KMS-11 (cell line): Measurements from ENCODE around the gene TESMIN.

ENCODE experiments used
- H2AFZ ChIP-seq: fragments of 200-600 bp; sonication (generic); 2 replicates; pipeline ENCODE4 v1.6.1; 2016; ENCODE audit warnings: antibody characterized with exemption, mixed run types, low read depth
- H3K27ac ChIP-seq: fragments of 200-600 bp; sonication (generic); 2 replicates; pipeline ENCODE4 v1.6.1; 2016; ENCODE audit warnings: mild to moderate bottlenecking, mixed run types
- H3K27me3 ChIP-seq: fragments of 200-600 bp; sonication (generic); 2 replicates; pipeline ENCODE4 v1.6.1; 2017; ENCODE audit warnings: mild to moderate bottlenecking, low read depth, mixed run types, moderate library complexity; ENCODE audit not compliant: insufficient read depth
- H3K36me3 ChIP-seq: fragments of 200-600 bp; sonication (generic); 2 replicates; pipeline ENCODE4 v1.6.1; 2017; ENCODE audit warnings: mild to moderate bottlenecking, mixed run types; ENCODE audit not compliant: insufficient read depth
- H3K4me1 ChIP-seq: fragments of 200-600 bp; sonication (generic); 2 replicates; pipeline ENCODE4 v1.6.1; 2016; ENCODE audit warnings: mild to moderate bottlenecking, low read depth, mixed run types; ENCODE audit not compliant: poor library complexity, severe bottlenecking
- H3K4me2 ChIP-seq: fragments of 200-600 bp; sonication (generic); 2 replicates; pipeline ENCODE4 v1.7.0; 2016; ENCODE audit warnings: mild to moderate bottlenecking, mixed run types
- H3K4me3 ChIP-seq: fragments of 200-600 bp; sonication (generic); IDR thresholded peaks from 2 replicates; pipeline ENCODE4 v1.6.1; 2017; ENCODE audit warnings: low read depth, low read length, mixed read lengths; ENCODE audit not compliant: insufficient read depth
- H3K79me2 ChIP-seq: fragments of 200-600 bp; sonication (generic); 2 replicates; pipeline ENCODE4 v1.6.1; 2016; ENCODE audit warnings: low read depth, mixed run types; ENCODE audit not compliant: insufficient read depth
- H3K9ac ChIP-seq: fragments of 200-600 bp; sonication (generic); 2 replicates; pipeline ENCODE4 v1.6.1; 2016; ENCODE audit warnings: mild to moderate bottlenecking, mixed run types
- H4K20me1 ChIP-seq: fragments of 200-600 bp; sonication (generic); 2 replicates; pipeline ENCODE4 v1.6.1; 2016; ENCODE audit warnings: mild to moderate bottlenecking, mixed run types; ENCODE audit not compliant: insufficient read depth
- TF ChIP-seq, protein P1 (sequence below): fragments of 200-600 bp; sonication (generic); conservative IDR thresholded peaks from 2 replicates; pipeline ENCODE4 v1.6.1; 2017; ENCODE audit warnings: low read depth, mild to moderate bottlenecking, antibody characterized with exemption, low read length, moderate library complexity, mixed read lengths

Gene TESMIN

DNA sequence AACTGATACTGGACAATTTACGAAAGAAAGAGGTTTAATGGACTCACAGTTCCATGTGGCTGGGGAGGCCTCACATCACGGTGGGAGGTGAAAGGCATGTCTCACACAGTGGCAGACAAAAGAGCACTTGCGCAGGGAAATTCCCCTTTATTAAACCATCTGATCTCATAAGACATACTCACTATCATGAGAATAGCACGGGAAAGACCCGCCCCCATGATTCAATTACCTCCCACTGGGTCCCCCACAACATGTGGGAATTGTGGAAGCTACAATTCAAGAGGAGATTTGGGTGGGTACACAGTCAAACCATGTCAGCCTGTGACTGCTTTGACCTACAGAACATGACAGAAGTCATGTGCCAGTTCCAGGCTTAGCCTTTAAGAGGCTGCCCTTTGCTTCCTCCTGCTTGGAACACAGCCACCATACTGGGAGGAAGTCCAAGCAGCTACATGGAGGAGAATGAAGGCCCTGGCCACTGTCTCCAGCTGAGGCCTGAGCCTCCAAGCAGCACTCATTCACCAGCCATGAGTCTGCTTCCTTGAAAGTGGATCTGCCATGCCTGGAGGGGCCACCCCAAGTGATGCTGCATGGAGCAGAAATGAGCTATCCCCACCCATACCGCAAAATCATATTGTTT is 77.9 kb downstream of the TESMIN start:
- Histone ChIP-seq H3K79me2 (no peaks in the 10 kb centered on the region), H4K20me1 (no peaks in the 10 kb centered on the region), H3K9ac (no peak overlapping the region), H3K27ac (no peak overlapping the region), H3K4me2 (no peak overlapping the region), H3K27me3 (peaks cover 16% of the 10 kb centered on the region; the same call in 1 of the 2 replicates), H3K4me1 (no peaks in the 10 kb centered on the region), H3K4me3 (no peak overlapping the region), H3K36me3 (no peaks in the 10 kb centered on the region), H2AFZ (no peak overlapping the region)
- TF ChIP-seq, protein P1, sequence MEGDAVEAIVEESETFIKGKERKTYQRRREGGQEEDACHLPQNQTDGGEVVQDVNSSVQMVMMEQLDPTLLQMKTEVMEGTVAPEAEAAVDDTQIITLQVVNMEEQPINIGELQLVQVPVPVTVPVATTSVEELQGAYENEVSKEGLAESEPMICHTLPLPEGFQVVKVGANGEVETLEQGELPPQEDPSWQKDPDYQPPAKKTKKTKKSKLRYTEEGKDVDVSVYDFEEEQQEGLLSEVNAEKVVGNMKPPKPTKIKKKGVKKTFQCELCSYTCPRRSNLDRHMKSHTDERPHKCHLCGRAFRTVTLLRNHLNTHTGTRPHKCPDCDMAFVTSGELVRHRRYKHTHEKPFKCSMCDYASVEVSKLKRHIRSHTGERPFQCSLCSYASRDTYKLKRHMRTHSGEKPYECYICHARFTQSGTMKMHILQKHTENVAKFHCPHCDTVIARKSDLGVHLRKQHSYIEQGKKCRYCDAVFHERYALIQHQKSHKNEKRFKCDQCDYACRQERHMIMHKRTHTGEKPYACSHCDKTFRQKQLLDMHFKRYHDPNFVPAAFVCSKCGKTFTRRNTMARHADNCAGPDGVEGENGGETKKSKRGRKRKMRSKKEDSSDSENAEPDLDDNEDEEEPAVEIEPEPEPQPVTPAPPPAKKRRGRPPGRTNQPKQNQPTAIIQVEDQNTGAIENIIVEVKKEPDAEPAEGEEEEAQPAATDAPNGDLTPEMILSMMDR = no peak

DNA sequence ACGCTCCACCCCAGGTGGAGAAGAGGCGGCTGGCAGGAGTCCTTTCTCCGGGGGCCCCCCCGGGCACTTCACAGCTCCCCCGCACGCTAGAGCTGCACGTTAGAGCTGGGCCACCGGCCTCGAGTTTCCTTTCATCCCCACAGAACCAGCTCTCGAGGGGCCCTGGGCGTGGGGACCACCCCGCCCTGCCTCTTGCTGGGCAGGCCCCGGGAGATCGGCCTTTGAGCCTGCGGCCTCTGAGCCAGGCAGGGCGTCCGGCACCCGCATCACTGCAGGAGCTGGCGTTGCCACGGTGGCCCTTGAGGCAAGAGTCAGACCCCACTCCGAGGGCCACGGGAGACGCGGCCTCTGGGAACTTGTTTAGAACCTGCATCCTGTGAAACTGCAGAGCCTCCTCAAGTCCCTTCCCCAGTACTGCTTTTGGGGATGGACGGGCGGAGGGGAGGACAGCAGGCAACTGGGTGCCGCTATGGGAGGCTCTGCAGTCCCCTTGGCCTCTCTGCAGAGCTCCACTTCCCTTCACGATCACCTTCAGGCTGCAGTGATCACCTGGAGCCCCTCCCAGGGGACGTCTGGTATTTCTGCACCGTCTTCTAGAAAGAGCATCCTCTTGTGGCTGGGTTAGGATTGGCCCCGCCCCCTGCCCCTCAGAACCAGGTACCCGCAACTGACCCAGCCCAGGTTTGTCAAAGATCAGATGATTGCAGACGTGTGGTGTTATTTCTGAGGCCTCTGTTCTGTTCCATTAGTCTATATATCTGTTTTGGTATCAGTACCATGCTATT is 80.9 kb downstream of the TESMIN start:
- no peak overlapping the region for H2AFZ ChIP-seq
- no peak overlapping the region for H3K4me3 ChIP-seq
- TF ChIP-seq, protein P1 = no peak
- H3K4me2 ChIP-seq = no peak overlapping the region
- H3K27ac ChIP-seq = no peak overlapping the region
- H3K36me3 ChIP-seq = no peaks in the 10 kb centered on the region
- no peaks in the 10 kb centered on the region for H3K4me1 ChIP-seq
- H3K9ac ChIP-seq = no peak overlapping the region
- peaks cover 9% of the 10 kb centered on the region; the same call in 1 of the 2 replicates for H3K27me3 ChIP-seq
- H4K20me1 ChIP-seq = no peaks in the 10 kb centered on the region
- no peaks in the 10 kb centered on the region for H3K79me2 ChIP-seq

DNA sequence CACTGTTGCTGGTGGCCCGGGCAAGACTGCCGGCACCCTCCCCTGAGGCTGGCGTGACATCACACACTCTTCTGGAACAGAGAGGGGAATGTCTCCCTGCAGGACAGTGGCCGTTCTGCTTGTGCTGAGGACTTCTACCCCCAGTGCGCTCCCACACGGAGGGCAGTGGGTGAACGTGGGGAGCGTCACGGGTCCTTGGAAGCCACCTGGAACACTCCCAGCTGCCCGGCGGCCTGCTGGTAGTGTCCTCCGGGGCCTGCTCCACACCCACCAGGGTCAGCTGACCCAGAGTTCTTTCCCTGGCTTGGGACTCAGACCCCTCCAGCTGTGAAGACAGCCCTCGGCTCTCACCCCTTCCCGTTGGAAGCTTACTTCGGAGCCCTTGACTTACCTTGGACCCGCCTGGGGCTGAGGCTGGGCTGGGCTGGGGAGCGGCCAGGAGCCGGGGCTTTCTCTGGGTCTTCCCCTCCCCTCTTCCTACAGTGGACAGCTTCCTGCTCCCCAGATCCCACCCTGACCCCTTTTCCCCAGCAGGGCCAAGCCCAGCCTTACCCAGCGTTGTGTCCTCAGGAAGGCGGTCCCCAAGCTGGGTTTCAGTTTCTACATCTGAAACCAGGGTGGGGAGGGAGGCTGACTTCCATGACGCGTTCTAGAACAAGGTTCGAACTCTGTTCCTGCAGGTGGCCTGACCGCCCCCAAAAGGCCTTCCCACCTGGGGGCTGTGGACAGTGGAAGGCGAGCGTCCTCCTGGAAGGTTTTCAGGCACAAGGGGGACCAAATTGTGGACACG is 81.8 kb downstream of the TESMIN start:
- H3K27ac ChIP-seq = no peak overlapping the region
- no peak overlapping the region for H2AFZ ChIP-seq
- no peaks in the 10 kb centered on the region for H3K36me3 ChIP-seq
- H3K27me3 ChIP-seq = peaks cover 4% of the 10 kb centered on the region; the same call in 1 of the 2 replicates
- H4K20me1 ChIP-seq = no peaks in the 10 kb centered on the region
- H3K4me3 ChIP-seq = no peak overlapping the region
- H3K4me1 ChIP-seq = no peaks in the 10 kb centered on the region
- no peak overlapping the region for H3K9ac ChIP-seq
- H3K79me2 ChIP-seq = no peaks in the 10 kb centered on the region
- H3K4me2 ChIP-seq = no peak overlapping the region
- TF ChIP-seq, protein P1 = no peak

DNA sequence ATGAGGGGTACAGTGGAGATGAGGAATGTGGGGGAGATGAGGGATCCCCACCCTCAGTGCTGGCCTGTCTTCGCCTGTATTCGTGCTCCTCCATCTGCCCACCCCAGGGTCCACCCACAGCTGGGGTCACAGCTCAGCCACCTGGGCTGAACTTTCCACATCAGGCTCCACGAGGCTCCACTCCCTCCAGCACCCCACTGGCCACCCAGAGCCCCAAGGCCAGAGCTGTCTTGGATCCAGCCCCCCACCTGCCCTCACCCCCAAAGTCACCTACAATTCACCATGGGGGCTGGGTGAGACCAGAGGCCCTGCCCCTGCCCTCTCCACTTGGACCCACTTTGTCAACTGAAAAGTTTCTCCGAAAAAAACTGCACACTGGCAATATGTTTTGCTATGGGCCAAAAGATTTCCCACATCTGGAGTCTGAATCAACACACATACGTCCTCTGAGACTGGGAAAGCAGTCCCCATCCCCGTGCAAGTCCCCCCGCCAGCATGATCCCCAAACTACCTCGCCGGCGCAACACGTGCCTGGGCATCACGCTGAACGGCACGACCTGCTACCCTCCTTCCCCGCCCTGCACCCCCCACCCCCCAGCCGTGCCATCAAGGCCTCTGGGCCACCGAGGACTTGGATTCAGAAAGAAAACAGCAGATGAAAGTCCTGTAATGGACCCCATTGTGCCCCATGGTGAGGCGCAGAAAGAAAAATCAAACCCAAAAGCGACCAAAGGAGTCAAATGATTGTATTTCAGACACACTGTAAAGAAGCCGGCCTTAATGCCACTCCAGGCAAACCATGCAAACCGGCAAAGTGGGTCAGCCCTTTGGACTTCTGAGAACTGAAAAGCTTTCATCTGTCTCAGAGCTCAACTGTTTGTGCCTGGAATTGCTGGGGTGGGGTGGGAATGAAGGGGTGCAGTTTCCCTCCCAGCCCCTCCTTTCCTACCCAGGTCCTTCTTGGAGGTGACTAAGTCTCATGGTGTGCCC is 83.5 kb downstream of the TESMIN start:
- H2AFZ ChIP-seq = no peak overlapping the region
- H3K36me3 ChIP-seq = no peaks in the 10 kb centered on the region
- TF ChIP-seq, protein P1 = no peak
- no peaks in the 10 kb centered on the region for H3K79me2 ChIP-seq
- H3K4me3 ChIP-seq = no peak overlapping the region
- no peaks in the 10 kb centered on the region for H4K20me1 ChIP-seq
- H3K4me2 ChIP-seq = no peak overlapping the region
- no peaks in the 10 kb centered on the region; the same call in 1 of the 2 replicates for H3K27me3 ChIP-seq
- no peaks in the 10 kb centered on the region for H3K4me1 ChIP-seq
- no peak overlapping the region for H3K9ac ChIP-seq
- no peak overlapping the region for H3K27ac ChIP-seq
